Activated T-helper 1 cell treated with anti-CD3 and anti-CD28 coated beads, Interleukin-12 subunit alpha, Interleukin-12 subunit beta, Interleukin-2, Interleukin-4 antibody, amounts not matched to agents 30 ng/mL and 10 ng/mL and 1 ng/mL, durations not matched to agents 14 hours and 24 hours and 36 hours (primary cell): ENCODE measurements around the gene SLC13A3. TPM values are rescaled to one million over a fixed set of nuclear protein-coding genes. Genes with fewer than 3 reads are reported as not detected.

Experiments
- DNase-seq: peaks from one replicate; pipeline ENCODE4 v3.0.0; 2021; ENCODE audit warnings: low spot score
- H3K27ac Mint-ChIP-seq: one replicate; pipeline ENCODE4 v1.8.0; 2021; ENCODE audit warnings: mild to moderate bottlenecking, mixed read lengths
- H3K27me3 Mint-ChIP-seq: one replicate; pipeline ENCODE4 v1.8.0; 2022; ENCODE audit warnings: mild to moderate bottlenecking, moderate library complexity, mixed read lengths; ENCODE audit not compliant: insufficient read depth
- H3K36me3 Mint-ChIP-seq: one replicate; pipeline ENCODE4 v1.8.0; 2021; ENCODE audit warnings: low read depth, mixed read lengths
- H3K4me1 Mint-ChIP-seq: one replicate; pipeline ENCODE4 v1.8.0; 2021; ENCODE audit warnings: low read depth, mixed read lengths
- H3K4me3 Mint-ChIP-seq: one replicate; pipeline ENCODE4 v1.8.0; 2021; ENCODE audit warnings: mild to moderate bottlenecking, moderate library complexity, mixed read lengths
- H3K9me3 Mint-ChIP-seq: one replicate; pipeline ENCODE4 v1.8.0; 2021; ENCODE audit warnings: mixed read lengths
- intact Hi-C: fragments of 100-400 bp; cut with micrococcal nuclease; formaldehyde crosslinking; loops from one replicate; pipeline ENCODE4 v1.15.1; 2024
- total RNA-seq: library from RNA; stranded (reverse); gene quantifications from 2 replicates; pipeline ENCODE4 v1.2.3, GENCODE V29; 2022

The SLC13A3 gene
- total RNA-seq, 1 donor from 2014 or later: not detected

GRCh38 chr20:46553926-46554325 lies 97.3 kb downstream of the SLC13A3 start:
- Mint-ChIP-seq H3K27me3 (no peaks in the 10 kb centered on the region), H3K36me3 (peaks cover 2% of the 10 kb centered on the region), H3K9me3 (no peaks in the 10 kb centered on the region), H3K4me1 (peaks cover 78% of the 10 kb centered on the region), H3K4me3 (no peak overlapping the region), H3K27ac (no peak overlapping the region)
- DNase-seq: no peak
- intact Hi-C loops: loop anchor here (1.0 to 10.0 kb wide), 7 partner anchors 8 to 469 kb away; partner anchors contain the start of genes ELMO2, NCOA5 and TP53RK

- intact Hi-C loops: loop anchor here (1.0 to 10.0 kb wide), 7 partner anchors 7 to 468 kb away; partner anchors contain the start of genes ELMO2, NCOA5 and TP53RK
- Mint-ChIP-seq H3K9me3 (no peaks in the 10 kb centered on the region), H3K27me3 (no peaks in the 10 kb centered on the region), H3K27ac (peak overlapping the region; percentile 91), H3K4me3 (peak overlapping the region; percentile 35), H3K4me1 (peaks cover 68% of the 10 kb centered on the region), H3K36me3 (no peaks in the 10 kb centered on the region)
- DNase-seq: peak; percentile 61
Measured at GRCh38 chr20:46552460-46553420, 98.5 kb downstream of the SLC13A3 start.

GRCh38 chr20:46551522-46552381 lies 99.5 kb downstream of the SLC13A3 start:
- H3K36me3 Mint-ChIP-seq: no peaks in the 10 kb centered on the region
- peaks cover 60% of the 10 kb centered on the region for H3K4me1 Mint-ChIP-seq
- intact Hi-C loops: loop anchor here (2.0 to 10.0 kb wide), 3 partner anchors 145 to 467 kb away; partner anchors contain the start of genes ELMO2 and NCOA5
- H3K9me3 Mint-ChIP-seq: no peaks in the 10 kb centered on the region
- H3K4me3 Mint-ChIP-seq: no peak overlapping the region
- no peaks in the 10 kb centered on the region for H3K27me3 Mint-ChIP-seq
- peak overlapping the region; percentile 91 for H3K27ac Mint-ChIP-seq
- no peak for DNase-seq

GRCh38 chr20:46550461-46550860 lies 100.8 kb downstream of the SLC13A3 start, which contains the start of gene OCSTAMP:
Gene OCSTAMP, minus strand, starts transcription at chr20:46550654. Its CDS starts 94 bp downstream, at chr20:46550560.
- no peaks in the 10 kb centered on the region for H3K27me3 Mint-ChIP-seq
- no peaks in the 10 kb centered on the region for H3K9me3 Mint-ChIP-seq
- no peaks in the 10 kb centered on the region for H3K36me3 Mint-ChIP-seq
- H3K4me3 Mint-ChIP-seq: peak within 1 kb of the TSS; percentile 39
- intact Hi-C loops: loop anchor here (5.0 to 10.0 kb wide), 2 partner anchors 442 to 466 kb away; partner anchors contain the start of gene NCOA5
- H3K27ac Mint-ChIP-seq: peak within 1 kb of the TSS; percentile 40
- no peak for DNase-seq
- H3K4me1 Mint-ChIP-seq: peaks cover 53% of the 10 kb centered on the region

- intact Hi-C loops: no loop called here
- no peak overlapping the region for H3K27ac Mint-ChIP-seq
- no peaks in the 10 kb centered on the region for H3K27me3 Mint-ChIP-seq
- no peak for DNase-seq
- no peak overlapping the region for H3K4me3 Mint-ChIP-seq
- no peaks in the 10 kb centered on the region for H3K36me3 Mint-ChIP-seq
- peaks cover 52% of the 10 kb centered on the region for H3K4me1 Mint-ChIP-seq
- H3K9me3 Mint-ChIP-seq: no peaks in the 10 kb centered on the region
Measured at GRCh38 chr20:46549188-46549972, 101.9 kb downstream of the SLC13A3 start.

- intact Hi-C loops: no loop called here
- H3K27ac Mint-ChIP-seq: no peak overlapping the region
- H3K4me1 Mint-ChIP-seq: peaks cover 45% of the 10 kb centered on the region
- H3K36me3 Mint-ChIP-seq: no peaks in the 10 kb centered on the region
- H3K4me3 Mint-ChIP-seq: no peak overlapping the region
- no peaks in the 10 kb centered on the region for H3K27me3 Mint-ChIP-seq
- no peak for DNase-seq
- H3K9me3 Mint-ChIP-seq: no peaks in the 10 kb centered on the region
Measured at GRCh38 chr20:46548688-46549087, 102.6 kb downstream of the SLC13A3 start.

- Mint-ChIP-seq H3K9me3 (no peaks in the 10 kb centered on the region), H3K27me3 (peaks cover 2% of the 10 kb centered on the region), H3K4me1 (peaks cover 38% of the 10 kb centered on the region), H3K36me3 (no peaks in the 10 kb centered on the region), H3K4me3 (no peak overlapping the region), H3K27ac (no peak overlapping the region)
- intact Hi-C loops: loop anchor here (1.0 kb wide), 1 partner anchor 14 kb away; no protein-coding TSS in a partner anchor
- DNase-seq: no peak
Measured at GRCh38 chr20:46547995-46548394, 103.3 kb downstream of the SLC13A3 start.

- Mint-ChIP-seq H3K27ac (no peak overlapping the region), H3K4me1 (peaks cover 28% of the 10 kb centered on the region), H3K9me3 (no peaks in the 10 kb centered on the region), H3K36me3 (no peaks in the 10 kb centered on the region), H3K27me3 (peaks cover 3% of the 10 kb centered on the region), H3K4me3 (no peak overlapping the region)
- DNase-seq: peak; percentile 13
- intact Hi-C loops: loop anchor here (1.0 kb wide), 1 partner anchor 15 kb away; no protein-coding TSS in a partner anchor
Measured at GRCh38 chr20:46546936-46547335, 104.3 kb downstream of the SLC13A3 start.

- Mint-ChIP-seq H3K36me3 (no peaks in the 10 kb centered on the region), H3K27ac (peak overlapping the region; percentile 47), H3K4me3 (no peak overlapping the region), H3K27me3 (peaks cover 3% of the 10 kb centered on the region), H3K9me3 (no peaks in the 10 kb centered on the region), H3K4me1 (peaks cover 21% of the 10 kb centered on the region)
- intact Hi-C loops: no loop called here
- no peak for DNase-seq
Measured at GRCh38 chr20:46546298-46546697, 105.0 kb downstream of the SLC13A3 start.

GRCh38 chr20:46545827-46546138 lies 105.5 kb downstream of the SLC13A3 start:
- H3K36me3 Mint-ChIP-seq: no peaks in the 10 kb centered on the region
- peaks cover 16% of the 10 kb centered on the region for H3K4me1 Mint-ChIP-seq
- no peaks in the 10 kb centered on the region for H3K9me3 Mint-ChIP-seq
- H3K4me3 Mint-ChIP-seq: peak overlapping the region; percentile 38
- H3K27me3 Mint-ChIP-seq: peaks cover 3% of the 10 kb centered on the region
- no peak for DNase-seq
- intact Hi-C loops: loop anchor here (1.0 to 2.0 kb wide), 6 partner anchors 8 to 143 kb away; partner anchors contain the start of genes ELMO2, TP53RK and ZNF334
- H3K27ac Mint-ChIP-seq: no peak overlapping the region

GRCh38 chr20:46545077-46545826 lies 106.0 kb downstream of the SLC13A3 start:
- Mint-ChIP-seq H3K4me1 (peaks cover 11% of the 10 kb centered on the region), H3K27ac (peak overlapping the region; percentile 96), H3K27me3 (peaks cover 5% of the 10 kb centered on the region), H3K4me3 (peak overlapping the region; percentile 68), H3K9me3 (no peaks in the 10 kb centered on the region), H3K36me3 (no peaks in the 10 kb centered on the region)
- peak; percentile 41 for DNase-seq
- intact Hi-C loops: loop anchor here (1.0 to 2.0 kb wide), 6 partner anchors 8 to 144 kb away; partner anchors contain the start of genes ELMO2, TP53RK and ZNF334
